Measurements from ENCODE around the gene SELENOM. TPM values are rescaled to one million over a fixed set of nuclear protein-coding genes. Genes with fewer than 3 reads are reported as not detected.

The SELENOM gene
- 118 and 197 TPM in 2 replicates for total RNA-seq

GRCh38 chr22:31107178-31107893 lies at the start of gene SELENOM:
SELENOM (minus strand) TSS chr22:31107568; CDS start chr22:31107505, 63 bp downstream.

GRCh38 chr22:31139866-31140716 lies 32.7 kb upstream of the SELENOM start, which contains the start of gene PLA2G3:
PLA2G3 (minus strand) TSS chr22:31140508; CDS start chr22:31140354, 154 bp downstream.

GRCh38 chr22:31122532-31123291 lies 15.3 kb upstream of the SELENOM start, which contains the start of gene INPP5J:
INPP5J (plus strand) TSS chr22:31122966; CDS start chr22:31123015, 49 bp downstream.

GRCh38 chr22:31080848-31081649 lies 26.3 kb downstream of the SELENOM start, which contains the start of gene SMTN:
SMTN (plus strand) TSS chr22:31081318; CDS start chr22:31083259, 1,941 bp downstream.

Other genes starting within 250 kb of the SELENOM start
- 16.6 and 31.8 TPM in 2 replicates for gene MORC2, start 138.8 kb downstream of the SELENOM start, total RNA-seq
- 43.1 and 60.6 TPM in 2 replicates for gene TUG1, start 138.3 kb downstream of the SELENOM start, total RNA-seq
- 99.5 and 222 TPM in 2 replicates for gene SMTN, start 26.2 kb downstream of the SELENOM start, total RNA-seq
- 0.30 and 0.74 TPM in 2 replicates for gene INPP5J, start 15.4 kb upstream of the SELENOM start, total RNA-seq
- under 0.01 and 0.23 TPM in 2 replicates for gene PLA2G3, start 32.9 kb upstream of the SELENOM start, total RNA-seq
- 32.3 and 33.3 TPM in 2 replicates for gene RNF185, start 52.6 kb upstream of the SELENOM start, total RNA-seq
- gene LIMK2, start 104.7 kb upstream of the SELENOM start, total RNA-seq: 89.6 and 174 TPM in 2 replicates
- 16.8 and 23.2 TPM in 2 replicates for gene PIK3IP1, start 184.9 kb upstream of the SELENOM start, total RNA-seq
- 10.1 and 13.7 TPM in 2 replicates for gene PATZ1, start 238.8 kb upstream of the SELENOM start, total RNA-seq

Measured in smooth muscle cell of the umbilical artery (primary cell).